Measurements from ENCODE around the gene COPG1.

COPG1 gene

GRCh38 chr3:129252748-129253147 is 3.3 kb downstream of the COPG1 start:
- Histone ChIP-seq H3K4me3 (ENCODE audit: low read depth in 1 of 2, low read length in 2 of 2) (no peak overlapping the region), H3K4me2 (ENCODE audit: insufficient read depth, low read length) (no peak overlapping the region), H3K36me3 (ENCODE audit: insufficient read depth, low read length) (peaks cover 54% of the 10 kb centered on the region), H3K9ac (ENCODE audit: low read depth, low read length) (no peak overlapping the region), H2AFZ (ENCODE audit: low read depth, low read length) (no peak overlapping the region), H3K79me2 (ENCODE audit: insufficient read depth, low read length) (peaks cover 33% of the 10 kb centered on the region), H3K27me3 (ENCODE audit: insufficient read depth, low read length, poor library complexity) (no peaks in the 10 kb centered on the region), H4K20me1 (ENCODE audit: insufficient read depth, low read length) (peaks cover 4% of the 10 kb centered on the region; the same call in 1 of the 2 replicates), H3K27ac (ENCODE audit: low read length) (no peak overlapping the region), H3K9me3 (ENCODE audit: insufficient read depth, low read length, severe bottlenecking) (no peaks in the 10 kb centered on the region), H3K4me1 (ENCODE audit: insufficient read depth, low read length) (peaks cover 21% of the 10 kb centered on the region)
- TF ChIP-seq EZH2 (IDR thresholded peaks at IDR 0.05; ENCODE audit: borderline replicate concordance, low read depth, low read length, severe bottlenecking), result no peak
- TF ChIP-seq CTCF (IDR thresholded peaks at IDR 0.05; ENCODE audit: borderline replicate concordance, extremely low read depth, low read length, poor library complexity, severe bottlenecking), result no peak
- ATAC-seq (ENCODE audit: insufficient read depth, low read depth), result no peak
- DNase-seq, result no peak

GRCh38 chr3:129254536-129255230 is 5.3 kb downstream of the COPG1 start:
- H3K9ac ChIP-seq (ENCODE audit: low read depth, low read length), result no peak overlapping the region
- H3K79me2 ChIP-seq (ENCODE audit: insufficient read depth, low read length), result peaks cover 16% of the 10 kb centered on the region
- TF ChIP-seq CTCF (IDR thresholded peaks at IDR 0.05; ENCODE audit: borderline replicate concordance, extremely low read depth, low read length, poor library complexity, severe bottlenecking) (no peak), EZH2 (IDR thresholded peaks at IDR 0.05; ENCODE audit: borderline replicate concordance, low read depth, low read length, severe bottlenecking) (no peak)
- H3K27me3 ChIP-seq (ENCODE audit: insufficient read depth, low read length, poor library complexity), result no peaks in the 10 kb centered on the region
- no peak overlapping the region for H3K4me3 ChIP-seq (ENCODE audit: low read depth in 1 of 2, low read length in 2 of 2)
- no peaks in the 10 kb centered on the region for H3K9me3 ChIP-seq (ENCODE audit: insufficient read depth, low read length, severe bottlenecking)
- peaks cover 68% of the 10 kb centered on the region for H3K36me3 ChIP-seq (ENCODE audit: insufficient read depth, low read length)
- H3K4me1 ChIP-seq (ENCODE audit: insufficient read depth, low read length), result peaks cover 8% of the 10 kb centered on the region
- H3K27ac ChIP-seq (ENCODE audit: low read length), result no peak overlapping the region
- peaks cover 4% of the 10 kb centered on the region; the same call in 1 of the 2 replicates for H4K20me1 ChIP-seq (ENCODE audit: insufficient read depth, low read length)
- H3K4me2 ChIP-seq (ENCODE audit: insufficient read depth, low read length), result no peak overlapping the region
- H2AFZ ChIP-seq (ENCODE audit: low read depth, low read length), result no peak overlapping the region
- DNase-seq (no peak), ATAC-seq (ENCODE audit: insufficient read depth, low read depth) (no peak)

GRCh38 chr3:129256270-129256669 is 6.9 kb downstream of the COPG1 start:
- Histone ChIP-seq H3K27me3 (ENCODE audit: insufficient read depth, low read length, poor library complexity) (no peaks in the 10 kb centered on the region), H3K9ac (ENCODE audit: low read depth, low read length) (no peak overlapping the region), H3K4me1 (ENCODE audit: insufficient read depth, low read length) (no peaks in the 10 kb centered on the region; the same call in 1 of the 2 replicates), H3K27ac (ENCODE audit: low read length) (no peak overlapping the region), H3K79me2 (ENCODE audit: insufficient read depth, low read length) (peaks cover 6% of the 10 kb centered on the region; the same call in 1 of the 2 replicates), H3K4me2 (ENCODE audit: insufficient read depth, low read length) (no peak overlapping the region), H3K4me3 (ENCODE audit: low read depth in 1 of 2, low read length in 2 of 2) (no peak overlapping the region), H4K20me1 (ENCODE audit: insufficient read depth, low read length) (peaks cover 4% of the 10 kb centered on the region; the same call in 1 of the 2 replicates), H3K36me3 (ENCODE audit: insufficient read depth, low read length) (peaks cover 84% of the 10 kb centered on the region), H3K9me3 (ENCODE audit: insufficient read depth, low read length, severe bottlenecking) (no peaks in the 10 kb centered on the region), H2AFZ (ENCODE audit: low read depth, low read length) (no peak overlapping the region)
- ATAC-seq (ENCODE audit: insufficient read depth, low read depth), result no peak
- TF ChIP-seq EZH2 (IDR thresholded peaks at IDR 0.05; ENCODE audit: borderline replicate concordance, low read depth, low read length, severe bottlenecking), result no peak
- TF ChIP-seq CTCF (IDR thresholded peaks at IDR 0.05; ENCODE audit: borderline replicate concordance, extremely low read depth, low read length, poor library complexity, severe bottlenecking), result no peak
- DNase-seq, result no peak

Measured in DND-41 (cell line).